ENCODE data around the gene ALMS1. TPM values are rescaled to one million over a fixed set of nuclear protein-coding genes. Genes with fewer than 3 reads are reported as not detected.
"Not testable (repeated sequence)": the region's sequence is repeated elsewhere in the genome, so short reads cannot be mapped to it uniquely, and the experiment has no call there.

Gene ALMS1
- total RNA-seq, 1 donor from 2014 or later, result 6.5 TPM

- ATAC-seq (ENCODE audit: poor library complexity) (peak; percentile 3), DNase-seq (no peak)
- intact Hi-C loops (cut with DNase I), result no loop called here
These were observed 769 bp downstream of the ALMS1 start for GRCh38 chr2:73386342-73386868.

GRCh38 chr2:73386894-73387636 lies 1.4 kb downstream of the ALMS1 start:
- ATAC-seq (ENCODE audit: poor library complexity) (no peak), DNase-seq (no peak)
- intact Hi-C loops (cut with DNase I), result no loop called here

GRCh38 chr2:73402386-73403103 lies 16.9 kb downstream of the ALMS1 start:
- intact Hi-C loops (cut with DNase I), result no loop called here
- ATAC-seq (ENCODE audit: poor library complexity) (no peak), DNase-seq (no peak)

GRCh38 chr2:73403237-73403636 lies 17.6 kb downstream of the ALMS1 start:
- intact Hi-C loops (cut with DNase I), result no loop called here
- DNase-seq (no peak), ATAC-seq (ENCODE audit: poor library complexity) (no peak)

GRCh38 chr2:73404409-73404808 lies 18.8 kb downstream of the ALMS1 start:
- ATAC-seq (ENCODE audit: poor library complexity) (no peak), DNase-seq (no peak)
- intact Hi-C loops (cut with DNase I), result no loop called here

GRCh38 chr2:73406996-73407395 lies 21.4 kb downstream of the ALMS1 start:
- no peak for ATAC-seq (ENCODE audit: poor library complexity)
- intact Hi-C loops (cut with DNase I), result no loop called here

GRCh38 chr2:73408198-73408597 lies 22.6 kb downstream of the ALMS1 start:
- no peak for DNase-seq
- intact Hi-C loops (cut with DNase I), result no loop called here
- no peak for ATAC-seq (ENCODE audit: poor library complexity)

More at GRCh38 chr2:73406996-73407395, 21.4 kb downstream of the ALMS1 start:
- no peak for DNase-seq

GRCh38 chr2:73414696-73415095 lies 29.1 kb downstream of the ALMS1 start:
- DNase-seq, result no peak
- no peak for ATAC-seq (ENCODE audit: poor library complexity)
- intact Hi-C loops (cut with DNase I), result no loop called here

- intact Hi-C loops (cut with DNase I), result no loop called here
- DNase-seq, result no peak
- ATAC-seq (ENCODE audit: poor library complexity), result no peak
These were observed 30.3 kb downstream of the ALMS1 start for GRCh38 chr2:73415906-73416305.

GRCh38 chr2:73418343-73418742 lies 32.7 kb downstream of the ALMS1 start:
- intact Hi-C loops (cut with DNase I), result no loop called here

GRCh38 chr2:73423913-73424312 lies 38.3 kb downstream of the ALMS1 start:
- ATAC-seq (ENCODE audit: poor library complexity) (no peak), DNase-seq (no peak)
- intact Hi-C loops (cut with DNase I), result no loop called here

More at GRCh38 chr2:73418343-73418742, 32.7 kb downstream of the ALMS1 start:
- ATAC-seq (ENCODE audit: poor library complexity) (peak; percentile 96), DNase-seq (peak; percentile 84)

GRCh38 chr2:73426176-73426575 lies 40.5 kb downstream of the ALMS1 start:
- ATAC-seq (ENCODE audit: poor library complexity), result no peak
- DNase-seq, result no peak
- intact Hi-C loops (cut with DNase I), result no loop called here

- no peak for ATAC-seq (ENCODE audit: poor library complexity)
- intact Hi-C loops (cut with DNase I), result no loop called here
These were observed 50.4 kb downstream of the ALMS1 start for GRCh38 chr2:73436019-73436418.

GRCh38 chr2:73444202-73444601 lies 58.6 kb downstream of the ALMS1 start:
- intact Hi-C loops (cut with DNase I), result no loop called here
- DNase-seq, result no peak
- ATAC-seq (ENCODE audit: poor library complexity), result no peak

More at GRCh38 chr2:73436019-73436418, 50.4 kb downstream of the ALMS1 start:
- DNase-seq, result no peak

- intact Hi-C loops (cut with DNase I), result no loop called here
- no peak for DNase-seq
- ATAC-seq (ENCODE audit: poor library complexity), result no peak
These were observed 63.2 kb downstream of the ALMS1 start for GRCh38 chr2:73448856-73449255.

GRCh38 chr2:73449404-73449803 lies 63.8 kb downstream of the ALMS1 start:
- intact Hi-C loops (cut with DNase I), result no loop called here
- ATAC-seq (ENCODE audit: poor library complexity), result no peak
- DNase-seq, result no peak

GRCh38 chr2:73451263-73451972 lies 65.8 kb downstream of the ALMS1 start:
- intact Hi-C loops (cut with DNase I), result no loop called here
- no peak for ATAC-seq (ENCODE audit: poor library complexity)
- no peak for DNase-seq

- no peak for DNase-seq
- no peak for ATAC-seq (ENCODE audit: poor library complexity)
- intact Hi-C loops (cut with DNase I), result no loop called here
These were observed 72.3 kb downstream of the ALMS1 start for GRCh38 chr2:73457982-73458381.

- DNase-seq; ATAC-seq (ENCODE audit: poor library complexity); intact Hi-C loops (cut with DNase I): not testable (repeated sequence)
These were observed 76.8 kb downstream of the ALMS1 start for GRCh38 chr2:73462388-73462787.
